Uterus (tissue), 4 donors: ENCODE data around the gene GAMT. TPM values are rescaled to one million over a fixed set of nuclear protein-coding genes. Genes with fewer than 3 reads are reported as not detected.
A peak's percentile ranks its signal among the peaks of the same experiment; 100 is the strongest.

ENCODE experiments used
- DNase-seq, 2 donors: peaks; one replicate each; pipeline ENCODE4 v3.0.0-alpha.2; 2019 to 2020
- H3K27ac ChIP-seq, 2 donors: fragments of 200-600 bp; sonication (generic); 1 replicate in 1 of 2; 2 replicates in 1 of 2; pipeline ENCODE4 v1.5.1; 2016 to 2018
- H3K27me3 ChIP-seq, 2 donors: fragments of 200-600 bp; sonication (generic); one replicate each; pipeline ENCODE4 v1.5.1; 2018 to 2019; ENCODE audit warnings: control low read depth in 1 of 2
- H3K36me3 ChIP-seq, 2 donors: fragments of 200-600 bp; sonication (generic); one replicate each; pipeline ENCODE4 v1.5.1; 2019; ENCODE audit warnings: control low read depth in 1 of 2
- H3K4me1 ChIP-seq, 2 donors: fragments of 200-600 bp; sonication (generic); one replicate each; pipeline ENCODE4 v1.5.1; 2018 to 2019; ENCODE audit warnings: control low read depth in 1 of 2
- H3K4me3 ChIP-seq, 2 donors: fragments of 200-600 bp; sonication (generic); 1 replicate in 1 of 2; 2 replicates in 1 of 2; pipeline ENCODE4 v1.5.1; 2018 to 2019; ENCODE audit warnings: mild to moderate bottlenecking in 1 of 2
- H3K9me3 ChIP-seq, 2 donors: fragments of 200-600 bp; sonication (generic); one replicate each; pipeline ENCODE4 v1.5.1; 2019; ENCODE audit warnings: control low read depth in 1 of 2
- CTCF ChIP-seq, 4 experiments: fragments of 200-600 bp in 2 of 4; fragments of 450-650 bp in 2 of 4; sonication (generic) in 2 of 4; IDR thresholded peaks; one replicate each; pipeline ENCODE4 v1.5.1; 2016 to 2019; ENCODE audit warnings: antibody characterized with exemption in 4 of 4, mild to moderate bottlenecking in 2 of 4, moderate library complexity in 1 of 4
- POLR2A ChIP-seq, 2 donors: fragments of 450-650 bp; IDR thresholded peaks; one replicate each; pipeline ENCODE4 v1.6.1; 2016; ENCODE audit warnings: antibody characterized with exemption in 2 of 2, mild to moderate bottlenecking in 1 of 2, moderate library complexity in 1 of 2
- intact Hi-C: fragments of 100-400 bp; cut with DNase I; formaldehyde crosslinking; loops from one replicate; pipeline ENCODE4 v1.15.1; 2023; ENCODE audit warnings: low total_unique reads
- total RNA-seq, 4 donors: library from RNA; depleted of rRNA in 3 of 4; stranded (reverse); fragments of >200 nt in 3 of 4; gene quantifications; one replicate each; pipeline versions ENCODE4 v1.1.0 to v1.2.4, GENCODE V29; 2014 to 2023
- donor health status: DM: yes; HTN: yes; CAD: no.

Gene GAMT
- total RNA-seq, 4 donors from 2014 or later: 3.3 to 14.4 (median 8.4) TPM

- H3K27me3 ChIP-seq: no peaks in the 10 kb centered on the region
- H3K4me3 ChIP-seq: no peak overlapping the region
- TF ChIP-seq POLR2A (IDR thresholded peaks at IDR 0.05): no peak
- no peak for TF ChIP-seq CTCF (IDR thresholded peaks at IDR 0.05)
- no peak for DNase-seq
- intact Hi-C loops: no loop called here
- no peaks in the 10 kb centered on the region for H3K36me3 ChIP-seq
- no peaks in the 10 kb centered on the region for H3K9me3 ChIP-seq
- no peak overlapping the region for H3K27ac ChIP-seq
- H3K4me1 ChIP-seq: peaks cover 11 to 63% of the 10 kb centered on the region in 2 donors
These were observed 11.1 kb upstream of the GAMT start for GRCh38 chr19:1412323-1412923.

- no peaks in the 10 kb centered on the region for H3K36me3 ChIP-seq
- TF ChIP-seq POLR2A (IDR thresholded peaks at IDR 0.05) (no peak), CTCF (IDR thresholded peaks at IDR 0.05) (no peak)
- H3K4me3 ChIP-seq: no peak overlapping the region
- no peaks in the 10 kb centered on the region for H3K27me3 ChIP-seq
- peaks cover 9 to 54% of the 10 kb centered on the region in 2 donors for H3K4me1 ChIP-seq
- H3K27ac ChIP-seq: peak overlapping the region; percentile 6 to 25
- intact Hi-C loops: no loop called here
- no peaks in the 10 kb centered on the region for H3K9me3 ChIP-seq
- DNase-seq: no peak
These were observed 10.2 kb upstream of the GAMT start for GRCh38 chr19:1411255-1412191.

GRCh38 chr19:1410789-1411188 is 9.4 kb upstream of the GAMT start:
- intact Hi-C loops: no loop called here
- H3K4me1 ChIP-seq: peaks cover 2 to 47% of the 10 kb centered on the region in 2 donors
- H3K4me3 ChIP-seq: no peak overlapping the region
- H3K36me3 ChIP-seq: no peaks in the 10 kb centered on the region
- H3K9me3 ChIP-seq: no peaks in the 10 kb centered on the region
- H3K27me3 ChIP-seq: no peaks in the 10 kb centered on the region
- H3K27ac ChIP-seq: peak overlapping the region in 1 of 2 donors; percentile 6
- TF ChIP-seq POLR2A (IDR thresholded peaks at IDR 0.05): no peak
- TF ChIP-seq CTCF (IDR thresholded peaks at IDR 0.05): no peak
- no peak for DNase-seq

GRCh38 chr19:1410136-1410786 is 8.9 kb upstream of the GAMT start:
- H3K4me3 ChIP-seq: no peak overlapping the region
- H3K4me1 ChIP-seq: peaks cover 0 to 42% of the 10 kb centered on the region in 2 donors
- intact Hi-C loops: no loop called here
- no peak for DNase-seq
- no peaks in the 10 kb centered on the region for H3K9me3 ChIP-seq
- no peaks in the 10 kb centered on the region for H3K27me3 ChIP-seq
- no peaks in the 10 kb centered on the region for H3K36me3 ChIP-seq
- H3K27ac ChIP-seq: peak overlapping the region in 1 of 2 donors; percentile 6
- TF ChIP-seq POLR2A (IDR thresholded peaks at IDR 0.05) (no peak), CTCF (IDR thresholded peaks at IDR 0.05) (no peak)
